Measurements from ENCODE around the gene GNG13.
A peak's percentile ranks its signal among the peaks of the same experiment; 100 is the strongest.

The GNG13 gene

DNA sequence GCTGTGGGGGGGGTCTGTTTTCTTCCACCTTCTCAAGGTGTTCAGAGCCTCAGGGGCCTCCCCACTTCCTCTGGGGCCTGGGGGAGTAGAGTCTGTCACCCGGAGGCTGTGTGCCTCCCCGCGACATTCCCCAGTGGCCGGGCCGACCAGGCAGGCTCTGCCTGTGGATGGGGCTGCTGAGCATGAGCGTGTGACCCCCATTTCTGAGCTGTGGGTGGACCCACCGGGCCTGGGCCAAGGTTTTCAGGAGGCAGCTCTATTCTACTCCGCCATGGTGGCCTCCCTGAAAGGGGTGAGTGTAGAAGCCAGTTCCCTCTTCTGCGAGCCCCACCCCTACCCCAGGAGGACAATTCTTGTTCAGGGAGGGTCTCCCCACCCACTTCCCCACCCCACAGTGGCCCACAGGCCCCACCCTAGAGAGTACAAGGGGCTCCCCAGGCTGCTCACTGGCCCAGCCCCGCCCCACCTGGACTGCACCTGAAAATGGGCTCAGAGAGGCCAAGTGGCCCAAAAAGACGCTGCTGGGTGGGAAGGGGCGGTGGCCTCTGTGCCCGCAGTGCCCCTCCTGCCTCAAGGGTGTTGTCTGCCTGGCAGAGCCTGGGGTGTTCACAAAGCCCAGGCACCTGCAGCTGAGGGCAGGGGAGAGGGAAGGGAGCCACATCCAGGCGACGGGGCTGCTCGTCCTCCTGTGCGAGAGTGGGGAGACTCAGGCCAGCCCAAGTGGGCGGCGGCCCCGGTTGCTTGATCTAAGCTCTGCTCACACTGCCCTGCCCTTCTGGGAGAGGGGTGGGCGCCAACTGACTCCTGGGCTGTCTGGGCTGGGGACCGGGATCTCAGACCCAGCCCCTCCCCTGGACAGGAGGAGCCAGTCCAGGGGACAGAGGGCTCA, 38.7 kb downstream of the GNG13 start:
- CTCF ChIA-PET = interaction anchor here (1.3 kb wide), 1 partner anchor 16 kb away, joined by 4 read pairs; no protein-coding TSS in a partner anchor
- POLR2A ChIA-PET = no interaction called here
- H3K27ac ChIP-seq (ENCODE audit: extremely low read depth, low read depth, low read length) = no peak overlapping the region

DNA sequence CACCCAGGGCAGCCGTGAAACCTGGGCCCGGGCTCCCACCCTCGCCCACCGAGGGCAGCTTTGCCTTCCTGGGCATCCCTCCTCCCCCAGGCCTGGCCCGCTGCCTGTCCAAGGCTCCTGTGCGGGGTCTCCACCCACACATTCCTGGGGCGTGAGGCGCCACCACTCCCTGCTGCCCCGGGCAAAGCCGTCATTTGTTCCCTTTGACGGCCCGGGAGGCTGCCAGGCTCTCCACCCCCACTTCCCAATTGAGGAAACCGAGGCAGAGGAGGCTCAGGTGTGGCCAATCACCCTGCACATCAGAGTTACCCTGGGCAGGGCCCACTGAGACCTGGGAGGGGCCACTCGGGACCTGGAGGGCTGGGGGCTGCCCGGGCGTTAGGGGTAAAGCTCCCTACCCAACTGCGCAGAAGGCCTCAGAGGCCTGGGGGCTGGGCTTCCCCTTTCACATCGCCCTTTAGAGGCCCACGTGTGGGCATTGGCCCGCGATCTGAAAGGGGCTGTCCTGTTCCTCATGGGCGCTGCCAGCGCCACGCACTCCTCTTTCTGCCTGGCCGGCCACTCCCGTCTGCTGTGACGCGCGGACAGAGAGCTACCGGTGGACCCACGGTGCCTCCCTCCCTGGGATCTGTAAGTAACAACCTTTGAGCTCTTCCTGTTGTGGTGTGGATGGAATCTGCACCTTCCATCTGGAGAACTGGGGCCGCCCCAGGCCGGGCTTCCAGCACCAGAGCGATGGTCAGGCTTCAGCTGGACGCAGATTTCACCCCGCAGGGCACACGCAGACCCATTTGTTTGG, 39.8 kb downstream of the GNG13 start, which contains the start of gene MSLN:
Gene MSLN (plus strand): TSS at position 190 of the 799 bp plus-strand sequence. CDS start 1,947 bp downstream, outside the sequence.
- TF ChIP-seq ZNF266 (tag by site-specific recombination; IDR thresholded peaks at IDR 0.05; ENCODE audit: low read depth) = peak; percentile 93; the same call in 1 of the 2 replicates
- TF ChIP-seq, protein P1, sequence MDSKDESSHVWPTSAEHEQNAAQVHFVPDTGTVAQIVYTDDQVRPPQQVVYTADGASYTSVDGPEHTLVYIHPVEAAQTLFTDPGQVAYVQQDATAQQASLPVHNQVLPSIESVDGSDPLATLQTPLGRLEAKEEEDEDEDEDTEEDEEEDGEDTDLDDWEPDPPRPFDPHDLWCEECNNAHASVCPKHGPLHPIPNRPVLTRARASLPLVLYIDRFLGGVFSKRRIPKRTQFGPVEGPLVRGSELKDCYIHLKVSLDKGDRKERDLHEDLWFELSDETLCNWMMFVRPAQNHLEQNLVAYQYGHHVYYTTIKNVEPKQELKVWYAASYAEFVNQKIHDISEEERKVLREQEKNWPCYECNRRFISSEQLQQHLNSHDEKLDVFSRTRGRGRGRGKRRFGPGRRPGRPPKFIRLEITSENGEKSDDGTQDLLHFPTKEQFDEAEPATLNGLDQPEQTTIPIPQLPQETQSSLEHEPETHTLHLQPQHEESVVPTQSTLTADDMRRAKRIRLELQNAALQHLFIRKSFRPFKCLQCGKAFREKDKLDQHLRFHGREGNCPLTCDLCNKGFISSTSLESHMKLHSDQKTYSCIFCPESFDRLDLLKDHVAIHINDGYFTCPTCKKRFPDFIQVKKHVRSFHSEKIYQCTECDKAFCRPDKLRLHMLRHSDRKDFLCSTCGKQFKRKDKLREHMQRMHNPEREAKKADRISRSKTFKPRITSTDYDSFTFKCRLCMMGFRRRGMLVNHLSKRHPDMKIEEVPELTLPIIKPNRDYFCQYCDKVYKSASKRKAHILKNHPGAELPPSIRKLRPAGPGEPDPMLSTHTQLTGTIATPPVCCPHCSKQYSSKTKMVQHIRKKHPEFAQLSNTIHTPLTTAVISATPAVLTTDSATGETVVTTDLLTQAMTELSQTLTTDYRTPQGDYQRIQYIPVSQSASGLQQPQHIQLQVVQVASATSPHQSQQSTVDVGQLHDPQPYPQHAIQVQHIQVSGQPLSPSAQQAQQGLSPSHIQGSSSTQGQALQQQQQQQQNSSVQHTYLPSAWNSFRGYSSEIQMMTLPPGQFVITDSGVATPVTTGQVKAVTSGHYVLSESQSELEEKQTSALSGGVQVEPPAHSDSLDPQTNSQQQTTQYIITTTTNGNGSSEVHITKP (tag by site-specific recombination; IDR thresholded peaks at IDR 0.05) = no peak
- peak; percentile 69 for TF ChIP-seq KLF1 (tag by site-specific recombination; IDR thresholded peaks at IDR 0.05)
- peak; percentile 94 for TF ChIP-seq ZFHX2 (tag by site-specific recombination; conservative IDR thresholded peaks at IDR 0.05)
- TF ChIP-seq TCF7L2 (IDR thresholded peaks at IDR 0.05; ENCODE audit: borderline replicate concordance, low read depth, low read length) = no peak
- peak; percentile 93 for TF ChIP-seq EGR2 (tag by site-specific recombination; IDR thresholded peaks at IDR 0.05; ENCODE audit: low read depth)
- POLR2A ChIA-PET = no interaction called here

More for the DNA sequence above, 38.7 kb downstream of the GNG13 start:
- Histone ChIP-seq H3K36me3 (ENCODE audit: control insufficient read depth in 2 of 2, insufficient read depth in 1 of 2, low read length in 2 of 2) (no peaks in the 10 kb centered on the region), H3K4me1 (ENCODE audit: control insufficient read depth, insufficient read depth, low read length) (no peaks in the 10 kb centered on the region), H3K4me3 (ENCODE audit: low read depth, low read length) (no peak overlapping the region), H3K9me3 (ENCODE audit: control insufficient read depth, insufficient read depth, low read depth, low read length) (no peaks in the 10 kb centered on the region)
- TF ChIP-seq KLF1 (tag by site-specific recombination; IDR thresholded peaks at IDR 0.05) (peak; percentile 97), ZBTB8A (tag by site-specific recombination; IDR thresholded peaks at IDR 0.05) (0 out of 2 replicates have a peak, but pooled peaks have one; percentile 28), EGR2 (tag by site-specific recombination; IDR thresholded peaks at IDR 0.05; ENCODE audit: low read depth) (no peak), ZNF624 (tag by site-specific recombination; IDR thresholded peaks at IDR 0.05) (no peak), SP2 (tag by site-specific recombination; IDR thresholded peaks at IDR 0.05) (peak; percentile 19), ZNF202 (tag by site-specific recombination; IDR thresholded peaks at IDR 0.05; ENCODE audit: borderline replicate concordance) (no peak)
- TF ChIP-seq, protein P2, sequence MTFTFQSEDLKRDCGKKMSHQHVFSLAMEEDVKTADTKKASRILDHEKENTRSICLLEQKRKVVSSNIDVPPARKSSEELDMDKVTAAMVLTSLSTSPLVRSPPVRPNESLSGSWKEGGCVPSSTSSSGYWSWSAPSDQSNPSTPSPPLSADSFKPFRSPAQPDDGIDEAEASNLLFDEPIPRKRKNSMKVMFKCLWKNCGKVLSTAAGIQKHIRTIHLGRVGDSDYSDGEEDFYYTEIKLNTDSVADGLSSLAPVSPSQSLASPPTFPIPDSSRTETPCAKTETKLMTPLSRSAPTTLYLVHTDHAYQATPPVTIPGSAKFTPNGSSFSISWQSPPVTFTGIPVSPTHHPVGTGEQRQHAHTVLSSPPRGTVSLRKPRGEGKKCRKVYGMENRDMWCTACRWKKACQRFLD (tag by site-specific recombination; IDR thresholded peaks at IDR 0.05) = no peak
- TF ChIP-seq, protein P3, sequence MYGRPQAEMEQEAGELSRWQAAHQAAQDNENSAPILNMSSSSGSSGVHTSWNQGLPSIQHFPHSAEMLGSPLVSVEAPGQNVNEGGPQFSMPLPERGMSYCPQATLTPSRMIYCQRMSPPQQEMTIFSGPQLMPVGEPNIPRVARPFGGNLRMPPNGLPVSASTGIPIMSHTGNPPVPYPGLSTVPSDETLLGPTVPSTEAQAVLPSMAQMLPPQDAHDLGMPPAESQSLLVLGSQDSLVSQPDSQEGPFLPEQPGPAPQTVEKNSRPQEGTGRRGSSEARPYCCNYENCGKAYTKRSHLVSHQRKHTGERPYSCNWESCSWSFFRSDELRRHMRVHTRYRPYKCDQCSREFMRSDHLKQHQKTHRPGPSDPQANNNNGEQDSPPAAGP (tag by site-specific recombination; IDR thresholded peaks at IDR 0.05) = peak; percentile 74; the same call in 1 of the 2 replicates
- TF ChIP-seq, protein P1 (tag by site-specific recombination; IDR thresholded peaks at IDR 0.05) = peak; percentile 38
- TF ChIP-seq, protein P4, sequence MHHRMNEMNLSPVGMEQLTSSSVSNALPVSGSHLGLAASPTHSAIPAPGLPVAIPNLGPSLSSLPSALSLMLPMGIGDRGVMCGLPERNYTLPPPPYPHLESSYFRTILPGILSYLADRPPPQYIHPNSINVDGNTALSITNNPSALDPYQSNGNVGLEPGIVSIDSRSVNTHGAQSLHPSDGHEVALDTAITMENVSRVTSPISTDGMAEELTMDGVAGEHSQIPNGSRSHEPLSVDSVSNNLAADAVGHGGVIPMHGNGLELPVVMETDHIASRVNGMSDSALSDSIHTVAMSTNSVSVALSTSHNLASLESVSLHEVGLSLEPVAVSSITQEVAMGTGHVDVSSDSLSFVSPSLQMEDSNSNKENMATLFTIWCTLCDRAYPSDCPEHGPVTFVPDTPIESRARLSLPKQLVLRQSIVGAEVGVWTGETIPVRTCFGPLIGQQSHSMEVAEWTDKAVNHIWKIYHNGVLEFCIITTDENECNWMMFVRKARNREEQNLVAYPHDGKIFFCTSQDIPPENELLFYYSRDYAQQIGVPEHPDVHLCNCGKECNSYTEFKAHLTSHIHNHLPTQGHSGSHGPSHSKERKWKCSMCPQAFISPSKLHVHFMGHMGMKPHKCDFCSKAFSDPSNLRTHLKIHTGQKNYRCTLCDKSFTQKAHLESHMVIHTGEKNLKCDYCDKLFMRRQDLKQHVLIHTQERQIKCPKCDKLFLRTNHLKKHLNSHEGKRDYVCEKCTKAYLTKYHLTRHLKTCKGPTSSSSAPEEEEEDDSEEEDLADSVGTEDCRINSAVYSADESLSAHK (tag by site-specific recombination; IDR thresholded peaks at IDR 0.05) = no peak

More for the DNA sequence above, 39.8 kb downstream of the GNG13 start, which contains the start of gene MSLN:
- Histone ChIP-seq H3K4me3 (ENCODE audit: low read depth, low read length) (no peak within 1 kb of the TSS), H3K36me3 (ENCODE audit: control insufficient read depth in 2 of 2, insufficient read depth in 1 of 2, low read length in 2 of 2) (no peaks in the 10 kb centered on the region), H3K27ac (ENCODE audit: extremely low read depth, low read depth, low read length) (no peak within 1 kb of the TSS), H3K4me1 (ENCODE audit: control insufficient read depth, insufficient read depth, low read length) (no peaks in the 10 kb centered on the region), H3K9me3 (ENCODE audit: control insufficient read depth, insufficient read depth, low read depth, low read length) (no peaks in the 10 kb centered on the region)
- CTCF ChIA-PET = interaction anchor here (1.3 kb wide), 1 partner anchor 15 kb away, joined by 4 read pairs; no protein-coding TSS in a partner anchor

All from HEK293 (cell line).